ENCODE results near the gene RNF223. TPM values are rescaled to one million over a fixed set of nuclear protein-coding genes. Genes with fewer than 3 reads are reported as not detected.
A peak's percentile ranks its signal among the peaks of the same experiment; 100 is the strongest.

The RNF223 gene
- total and polyA plus RNA-seq, 2 of the 13 experiments (the other 11 are each of a cell fraction or from before 2014, with no cell fraction given) = 0.03 TPM; not detected in 1

- TF ChIP-seq PATZ1 (CRISPR knock-in tag; IDR thresholded peaks at IDR 0.05) (peak; percentile 62), HDAC1 (CRISPR knock-in tag; IDR thresholded peaks at IDR 0.05) (no peak), ZNF33B (CRISPR knock-in tag; IDR thresholded peaks at IDR 0.05) (no peak), ZNF101 (CRISPR knock-in tag; IDR thresholded peaks at IDR 0.05; ENCODE audit: borderline replicate concordance, low read depth) (no peak), PITX1 (CRISPR knock-in tag; IDR thresholded peaks at IDR 0.05) (no peak), ATF1 (CRISPR knock-in tag; IDR thresholded peaks at IDR 0.05) (no peak), ZNF720 (CRISPR knock-in tag; IDR thresholded peaks at IDR 0.05) (no peak), THAP7 (CRISPR knock-in tag; IDR thresholded peaks at IDR 0.05) (no peak), ZNF367 (CRISPR knock-in tag; IDR thresholded peaks at IDR 0.05; ENCODE audit: borderline replicate concordance) (no peak), MAX (IDR thresholded peaks at IDR 0.05) (peak; percentile 52), MEIS1 (CRISPR knock-in tag; IDR thresholded peaks at IDR 0.05; ENCODE audit: borderline replicate concordance) (no peak), TOE1 (CRISPR knock-in tag; IDR thresholded peaks at IDR 0.05) (no peak), NFYC (CRISPR knock-in tag; IDR thresholded peaks at IDR 0.05) (peak; percentile 87), TBX3 (IDR thresholded peaks at IDR 0.05; ENCODE audit: borderline replicate concordance) (no peak), SP1 (IDR thresholded peaks at IDR 0.05) (no peak), SP1 (CRISPR knock-in tag; IDR thresholded peaks at IDR 0.05) (no peak), SSRP1 (CRISPR knock-in tag; IDR thresholded peaks at IDR 0.05) (no peak), AKAP8 (CRISPR knock-in tag; IDR thresholded peaks at IDR 0.05) (peak; percentile 83), ZNF576 (CRISPR knock-in tag; IDR thresholded peaks at IDR 0.05) (0 out of 2 replicates have a peak, but pooled peaks have one; percentile 24), KLF12 (CRISPR knock-in tag; IDR thresholded peaks at IDR 0.05; ENCODE audit: borderline replicate concordance) (peak; percentile 47; the same call in 1 of the 2 replicates), NFAT5 (CRISPR knock-in tag; IDR thresholded peaks at IDR 0.05) (no peak), NFE2L1 (CRISPR knock-in tag; IDR thresholded peaks at IDR 0.05; ENCODE audit: borderline replicate concordance) (no peak), ZBTB38 (CRISPR knock-in tag; IDR thresholded peaks at IDR 0.05) (no peak), ZFP82 (CRISPR knock-in tag; IDR thresholded peaks at IDR 0.05; ENCODE audit: borderline replicate concordance) (0 out of 2 replicates have a peak, but pooled peaks have one; percentile 52)
These were observed 6.1 kb upstream of the RNF223 start (continued) for GRCh38 chr1:1080122-1080757.

Data from HepG2 (cell line).